SK-N-MC (cell line): ENCODE data around the gene DNAH11.

Source experiments
- EZH2 ChIP-seq: fragments of 200-600 bp; sonication (generic); IDR thresholded peaks from one replicate; pipeline ENCODE4 v1.6.1; 2017; ENCODE audit warnings: antibody characterized with exemption
- POLR2AphosphoS5 ChIP-seq: IDR thresholded peaks from 2 replicates; pipeline ENCODE4 v1.6.1; 2012; ENCODE audit warnings: mild to moderate bottlenecking, low read depth, low read length, borderline replicate concordance

DNA sequence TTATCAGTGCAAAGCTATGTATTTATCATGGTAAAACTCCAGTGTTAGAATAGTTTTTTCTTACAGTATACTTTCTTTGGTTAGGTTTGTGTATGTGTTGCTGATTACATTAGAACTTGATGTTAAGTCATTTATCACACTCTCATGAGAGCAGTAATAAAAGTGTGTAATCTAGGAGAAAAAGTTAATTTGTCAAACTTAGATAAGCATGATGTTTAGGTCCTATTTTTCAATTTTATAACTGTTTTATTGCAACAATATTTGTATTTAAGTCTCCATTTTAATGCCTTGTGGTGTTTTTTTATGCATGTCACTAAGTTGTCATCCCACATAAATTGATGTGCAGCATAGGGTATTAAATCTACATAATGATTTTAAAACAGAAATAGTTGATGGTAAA, 28.8 kb upstream of the DNAH11 start:
- TF ChIP-seq POLR2AphosphoS5 (no peak), EZH2 (no peak)
